HepG2 (cell line): ENCODE results near the gene IRAK2. TPM values are rescaled to one million over a fixed set of nuclear protein-coding genes. Genes with fewer than 3 reads are reported as not detected.
A peak's percentile ranks its signal among the peaks of the same experiment; 100 is the strongest.

ENCODE experiments used
- ATAC-seq: fragments of 200-7000 bp; cut with Tn5 transposase; 3 replicates; pipeline ENCODE4 v1.9.1; 2020; ENCODE audit warnings: mild to moderate bottlenecking, moderate library complexity
- BruUV-seq: library from RNA; stranded (reverse); fragments of 400-500 nt; replicated peaks from 2 replicates; lab custom pipeline; 2021; lab: Mats Ljungman, UMichigan
- CTCF ChIA-PET: fragments of 300-600 bp; formaldehyde crosslinking; extraction: SDS; loops from one replicate; lab custom pipeline; 2021; ENCODE audit warnings: low total read pairs, inconsistent platforms, low intra/inter-chr PET ratio; lab: Yijun Ruan, JAX
- POLR2A ChIA-PET: fragments of 350-600 bp; sonication (Branson Sonifier 250); formaldehyde crosslinking; loops from one replicate; lab custom pipeline; 2020; ENCODE audit warnings: antibody characterized with exemption, inconsistent platforms; lab: Yijun Ruan, JAX
- DNase-seq: peaks from one replicate; pipeline ENCODE4 v3.0.0-alpha.2; 2015; ENCODE audit warnings: low spot score
- FAIRE-seq: peaks from 3 replicates; lab custom pipeline; 2011; peaks lifted over from hg19 to GRCh38; lab: Jason Lieb, UNC
- H2AFZ ChIP-seq: one replicate; pipeline ENCODE4 v1.6.1; 2011; ENCODE audit warnings: low read length, inconsistent platforms
- H3K27ac ChIP-seq: fragments of 300-600 bp; 3 replicates; pipeline ENCODE4 v1.8.0; 2011; ENCODE audit warnings: mixed run types, mild to moderate bottlenecking, mixed read lengths, low read length, inconsistent platforms; ENCODE audit not compliant: insufficient read depth; ENCODE audit errors: extremely low read length
- H3K27me3 ChIP-seq, 2 experiments: fragments of 200-600 bp in 1 of 2; 2 replicates in 1 of 2; 3 replicates in 1 of 2; pipeline versions ENCODE4 v1.6.0 to v1.8.0; 2011; ENCODE audit warnings: low read length in 2 of 2, mild to moderate bottlenecking in 2 of 2, moderate library complexity in 2 of 2, inconsistent platforms in 1 of 2; ENCODE audit not compliant: insufficient read depth in 2 of 2, control insufficient read depth in 1 of 2
- H3K36me3 ChIP-seq, 2 experiments: fragments of 200-600 bp in 1 of 2; replicated peaks in 1 of 2; 2 replicates in 1 of 2; 3 replicates in 1 of 2; pipeline versions ENCODE4 v1.5.1 to v1.8.0; 2011; ENCODE audit warnings: low read length in 2 of 2, inconsistent platforms in 1 of 2; ENCODE audit not compliant: insufficient read depth in 2 of 2, control insufficient read depth in 1 of 2
- H3K4me1 ChIP-seq: 2 replicates; pipeline ENCODE4 v1.5.1; 2012; ENCODE audit warnings: low read length, inconsistent platforms; ENCODE audit not compliant: insufficient read depth
- H3K4me2 ChIP-seq: 2 replicates; pipeline ENCODE4 v1.6.0; 2011; ENCODE audit warnings: low read depth, low read length, inconsistent platforms
- H3K4me3 ChIP-seq, 3 experiments: fragments of 200-600 bp in 1 of 3; sonication (generic), shearing (Covaris generic) in 1 of 3; replicated peaks in 1 of 3; 2 replicates each; pipeline ENCODE4 v1.5.1; 2011 to 2016; ENCODE audit warnings: low read length in 3 of 3, inconsistent platforms in 2 of 3, low read depth in 2 of 3, mild to moderate bottlenecking in 2 of 3, control low read depth in 1 of 3, mixed read lengths in 1 of 3; ENCODE audit not compliant: insufficient read depth in 1 of 3
- H3K79me2 ChIP-seq: one replicate; pipeline ENCODE4 v1.6.1; 2011; ENCODE audit warnings: low read length, inconsistent platforms; ENCODE audit not compliant: insufficient read depth
- H3K9ac ChIP-seq: 2 replicates; pipeline ENCODE4 v1.6.0; 2011; ENCODE audit warnings: mild to moderate bottlenecking, low read depth, low read length, inconsistent platforms; ENCODE audit not compliant: insufficient read depth
- H3K9me3 ChIP-seq: 2 replicates; pipeline ENCODE4 v1.5.1; 2012; ENCODE audit warnings: mild to moderate bottlenecking, low read length
- H4K20me1 ChIP-seq: 2 replicates; pipeline ENCODE4 v1.6.0; 2011; ENCODE audit warnings: inconsistent platforms, mild to moderate bottlenecking, low read length, moderate library complexity; ENCODE audit not compliant: insufficient read depth
- EHMT2 ChIP-seq: fragments of 200-600 bp; sonication (generic); IDR thresholded peaks from 2 replicates; pipeline ENCODE4 v1.7.0; 2017; ENCODE audit warnings: antibody characterized with exemption, low read depth, low read length, borderline replicate concordance
- KLF6 ChIP-seq: IDR thresholded peaks from 2 replicates; pipeline ENCODE4 v1.8.0; 2016; ENCODE audit warnings: missing biosample characterization, missing genetic modification reagents
- MXD4 ChIP-seq: IDR thresholded peaks from 2 replicates; pipeline ENCODE4 v1.6.1; 2016; ENCODE audit warnings: mild to moderate bottlenecking, missing biosample characterization, missing genetic modification reagents
- POLR2A ChIP-seq, 2 experiments: IDR thresholded peaks; 2 replicates each; pipeline ENCODE4 v1.6.1; 2011; ENCODE audit warnings: low read depth in 2 of 2, low read length in 2 of 2, mild to moderate bottlenecking in 1 of 2, moderate library complexity in 1 of 2; ENCODE audit not compliant: insufficient read depth in 1 of 2
- PTBP1 ChIP-seq: fragments of 200-400 bp; formaldehyde crosslinking; IDR thresholded peaks from 2 replicates; pipeline ENCODE4 v1.6.1; 2018; ENCODE audit warnings: low read length, low read depth; ENCODE audit not compliant: poor library complexity, severe bottlenecking
- SAP130 ChIP-seq: IDR thresholded peaks from 2 replicates; pipeline ENCODE4 v1.6.1; 2016; ENCODE audit warnings: low read depth
- TOPORS ChIP-seq: sonication (generic); formaldehyde crosslinking; IDR thresholded peaks from 2 replicates; pipeline ENCODE4 v1.8.0; 2023; ENCODE audit warnings: mild to moderate bottlenecking, missing genetic modification reagents
- ZEB1 ChIP-seq: IDR thresholded peaks from 2 replicates; pipeline ENCODE4 v1.6.1; 2012; ENCODE audit warnings: mild to moderate bottlenecking, low read depth, inconsistent platforms; ENCODE audit not compliant: insufficient replicate concordance
- ZFP36L1 ChIP-seq: sonication (generic); formaldehyde crosslinking; IDR thresholded peaks from 2 replicates; pipeline ENCODE4 v1.8.0; 2022; ENCODE audit warnings: mild to moderate bottlenecking, missing genetic modification reagents, moderate library complexity
- ZNF251 ChIP-seq: sonication (generic); formaldehyde crosslinking; IDR thresholded peaks from 2 replicates; pipeline ENCODE4 v1.9.0; 2021; ENCODE audit warnings: mild to moderate bottlenecking, missing genetic modification reagents
- WGBS: methylation state at CpG from one replicate; pipeline ENCODE4 v1.1.6; 2017; ENCODE audit warnings: low lambda C conversion rate; 5-methylcytosine and 5-hydroxymethylcytosine counted together
- in situ Hi-C: cut with HindIII; loops from 2 replicates; pipeline ENCODE4 v1.10.0; 2017; ENCODE audit warnings: low pct_unique_long_range_greater_than_20kb; ENCODE audit not compliant: extremely low pct_ligation_motif_present
- intact Hi-C: fragments of 100-400 bp; cut with micrococcal nuclease; formaldehyde crosslinking; loops from one replicate; pipeline ENCODE4 v1.10.0; 2022; ENCODE audit not compliant: unreplicated experiment
- polyA plus RNA-seq, 8 experiments: library from polyadenylated mRNA; depleted of rRNA in 3 of 8; stranded (reverse) in 7 of 8; unstranded in 1 of 8; fragments of >200 nt; fragmentation: Illumina TruSeq in 4 of 8; extraction: Trizol in 4 of 8; gene quantifications; 2 replicates each; pipeline versions ENCODE4 v1.2.1 to v1.2.3, GENCODE V29; 2011 to 2016; ENCODE audit warnings: low read depth in 4 of 8, missing spikeins in 1 of 8, mixed read lengths in 1 of 8; ENCODE audit not compliant: insufficient read depth in 1 of 8
- total RNA-seq, 5 experiments: library from RNA; depleted of rRNA; stranded (reverse); fragments of >200 nt; fragmentation: Illumina TruSeq; extraction: Trizol; gene quantifications; 2 replicates each; pipeline ENCODE4 v1.2.3, GENCODE V29; 2016; ENCODE audit warnings: low read depth in 1 of 5
- TF ChIP-seq, protein P1 (sequence below): sonication (generic); formaldehyde crosslinking; IDR thresholded peaks from 2 replicates; pipeline ENCODE4 v1.4.0; 2020; ENCODE audit warnings: low read depth, mild to moderate bottlenecking, missing genetic modification reagents
- TF ChIP-seq, protein P2 (sequence below): sonication (generic); formaldehyde crosslinking; IDR thresholded peaks from 2 replicates; pipeline ENCODE4 v1.8.1; 2023; ENCODE audit warnings: missing genetic modification reagents, inconsistent platforms, borderline replicate concordance
- TF ChIP-seq, protein P3 (sequence below): sonication (generic); formaldehyde crosslinking; IDR thresholded peaks from 2 replicates; pipeline ENCODE4 v1.5.0; 2020; ENCODE audit warnings: missing genetic modification reagents
- TF ChIP-seq, protein P4 (sequence below): sonication (generic); formaldehyde crosslinking; conservative IDR thresholded peaks from 2 replicates; pipeline ENCODE4 v1.4.0; 2020; ENCODE audit warnings: mild to moderate bottlenecking, missing genetic modification reagents, moderate library complexity

IRAK2 gene
- total and polyA plus RNA-seq, 2 of the 13 experiments (the other 11 are each of a cell fraction or from before 2014, with no cell fraction given), result 13.1 to 23.3 TPM

DNA sequence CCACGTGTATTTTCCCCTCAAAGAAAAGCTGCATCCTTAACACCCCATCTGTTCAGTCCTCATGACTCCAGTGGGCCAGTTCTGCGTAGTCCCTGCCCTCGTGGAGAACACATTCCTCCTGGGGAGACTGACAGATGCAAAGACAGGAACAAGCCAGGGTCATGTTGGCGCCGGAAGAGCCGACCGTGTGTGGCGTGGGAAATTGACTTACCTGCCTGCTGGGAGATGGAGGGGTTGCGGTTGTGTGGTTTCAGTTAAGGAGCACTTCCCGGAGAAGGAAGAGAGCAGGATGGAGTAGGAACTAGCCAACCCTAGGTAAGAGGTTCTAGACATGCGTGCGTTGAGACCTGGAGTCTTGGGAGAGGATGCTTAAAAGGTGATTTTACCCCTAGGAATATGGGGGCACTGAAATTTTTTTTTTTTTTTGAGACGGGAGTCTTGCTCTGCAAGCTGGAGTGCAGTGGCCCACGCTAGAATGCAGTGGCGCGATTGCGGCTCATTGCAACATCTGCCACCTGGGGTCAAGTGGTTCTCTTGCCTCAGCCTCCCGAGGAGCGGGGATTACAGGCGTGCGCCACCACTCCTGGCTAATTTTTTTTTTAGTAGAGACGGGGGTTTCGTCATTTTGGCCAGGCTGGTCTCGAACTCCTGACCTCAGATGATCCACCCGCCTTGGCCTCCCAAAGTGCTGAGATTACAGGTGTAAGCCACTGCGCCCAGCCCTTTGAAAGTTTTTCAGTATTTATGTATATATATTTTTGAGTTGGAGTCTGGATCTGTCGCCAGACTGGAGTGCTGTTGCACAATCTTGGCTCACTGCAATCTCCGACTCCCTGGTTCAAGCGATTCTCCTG, 21.8 kb upstream of the IRAK2 start:
- POLR2A ChIA-PET, result interaction anchor here (0.8 to 3.0 kb wide), 6 partner anchors 11 to 210 kb away, joined by 3 to 23 read pairs (median 6); partner anchors contain the start of genes CRELD1 and TATDN2
- TF ChIP-seq SAP130 (CRISPR knock-in tag) (peak; percentile 34; the same call in 1 of the 2 replicates), PTBP1 (no peak), ZNF251 (no peak), EHMT2 (no peak), KLF6 (no peak), MXD4 (no peak), TOPORS (CRISPR knock-in tag) (0 out of 2 replicates have a peak, but pooled peaks have one; percentile 44), ZEB1 (no peak), ZFP36L1 (CRISPR knock-in tag) (no peak), POLR2A (IDR thresholded peaks at IDR 0.05; ENCODE audit: insufficient read depth in 1 of 2, low read depth in 2 of 2, low read length in 2 of 2) (no peak)
- TF ChIP-seq, protein P1, sequence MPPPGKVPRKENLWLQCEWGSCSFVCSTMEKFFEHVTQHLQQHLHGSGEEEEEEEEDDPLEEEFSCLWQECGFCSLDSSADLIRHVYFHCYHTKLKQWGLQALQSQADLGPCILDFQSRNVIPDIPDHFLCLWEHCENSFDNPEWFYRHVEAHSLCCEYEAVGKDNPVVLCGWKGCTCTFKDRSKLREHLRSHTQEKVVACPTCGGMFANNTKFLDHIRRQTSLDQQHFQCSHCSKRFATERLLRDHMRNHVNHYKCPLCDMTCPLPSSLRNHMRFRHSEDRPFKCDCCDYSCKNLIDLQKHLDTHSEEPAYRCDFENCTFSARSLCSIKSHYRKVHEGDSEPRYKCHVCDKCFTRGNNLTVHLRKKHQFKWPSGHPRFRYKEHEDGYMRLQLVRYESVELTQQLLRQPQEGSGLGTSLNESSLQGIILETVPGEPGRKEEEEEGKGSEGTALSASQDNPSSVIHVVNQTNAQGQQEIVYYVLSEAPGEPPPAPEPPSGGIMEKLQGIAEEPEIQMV (CRISPR knock-in tag), result no peak
- TF ChIP-seq, protein P2, sequence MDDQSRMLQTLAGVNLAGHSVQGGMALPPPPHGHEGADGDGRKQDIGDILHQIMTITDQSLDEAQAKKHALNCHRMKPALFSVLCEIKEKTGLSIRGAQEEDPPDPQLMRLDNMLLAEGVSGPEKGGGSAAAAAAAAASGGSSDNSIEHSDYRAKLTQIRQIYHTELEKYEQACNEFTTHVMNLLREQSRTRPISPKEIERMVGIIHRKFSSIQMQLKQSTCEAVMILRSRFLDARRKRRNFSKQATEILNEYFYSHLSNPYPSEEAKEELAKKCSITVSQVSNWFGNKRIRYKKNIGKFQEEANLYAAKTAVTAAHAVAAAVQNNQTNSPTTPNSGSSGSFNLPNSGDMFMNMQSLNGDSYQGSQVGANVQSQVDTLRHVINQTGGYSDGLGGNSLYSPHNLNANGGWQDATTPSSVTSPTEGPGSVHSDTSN (CRISPR knock-in tag), result no peak
- TF ChIP-seq, protein P3, sequence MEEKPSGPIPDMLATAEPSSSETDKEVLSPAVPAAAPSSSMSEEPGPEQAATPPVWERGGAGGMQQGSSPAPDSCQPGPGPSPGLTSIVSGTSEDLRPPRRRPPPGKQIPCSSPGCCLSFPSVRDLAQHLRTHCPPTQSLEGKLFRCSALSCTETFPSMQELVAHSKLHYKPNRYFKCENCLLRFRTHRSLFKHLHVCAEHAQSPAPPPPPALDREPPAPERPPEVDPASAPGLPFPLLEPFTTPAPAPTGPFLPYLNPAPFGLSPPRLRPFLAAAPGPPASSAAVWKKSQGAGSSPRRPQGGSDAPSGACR (CRISPR knock-in tag), result no peak
- TF ChIP-seq, protein P4, sequence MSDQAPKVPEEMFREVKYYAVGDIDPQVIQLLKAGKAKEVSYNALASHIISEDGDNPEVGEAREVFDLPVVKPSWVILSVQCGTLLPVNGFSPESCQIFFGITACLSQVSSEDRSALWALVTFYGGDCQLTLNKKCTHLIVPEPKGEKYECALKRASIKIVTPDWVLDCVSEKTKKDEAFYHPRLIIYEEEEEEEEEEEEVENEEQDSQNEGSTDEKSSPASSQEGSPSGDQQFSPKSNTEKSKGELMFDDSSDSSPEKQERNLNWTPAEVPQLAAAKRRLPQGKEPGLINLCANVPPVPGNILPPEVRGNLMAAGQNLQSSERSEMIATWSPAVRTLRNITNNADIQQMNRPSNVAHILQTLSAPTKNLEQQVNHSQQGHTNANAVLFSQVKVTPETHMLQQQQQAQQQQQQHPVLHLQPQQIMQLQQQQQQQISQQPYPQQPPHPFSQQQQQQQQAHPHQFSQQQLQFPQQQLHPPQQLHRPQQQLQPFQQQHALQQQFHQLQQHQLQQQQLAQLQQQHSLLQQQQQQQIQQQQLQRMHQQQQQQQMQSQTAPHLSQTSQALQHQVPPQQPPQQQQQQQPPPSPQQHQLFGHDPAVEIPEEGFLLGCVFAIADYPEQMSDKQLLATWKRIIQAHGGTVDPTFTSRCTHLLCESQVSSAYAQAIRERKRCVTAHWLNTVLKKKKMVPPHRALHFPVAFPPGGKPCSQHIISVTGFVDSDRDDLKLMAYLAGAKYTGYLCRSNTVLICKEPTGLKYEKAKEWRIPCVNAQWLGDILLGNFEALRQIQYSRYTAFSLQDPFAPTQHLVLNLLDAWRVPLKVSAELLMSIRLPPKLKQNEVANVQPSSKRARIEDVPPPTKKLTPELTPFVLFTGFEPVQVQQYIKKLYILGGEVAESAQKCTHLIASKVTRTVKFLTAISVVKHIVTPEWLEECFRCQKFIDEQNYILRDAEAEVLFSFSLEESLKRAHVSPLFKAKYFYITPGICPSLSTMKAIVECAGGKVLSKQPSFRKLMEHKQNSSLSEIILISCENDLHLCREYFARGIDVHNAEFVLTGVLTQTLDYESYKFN (CRISPR knock-in tag), result no peak

More for the DNA sequence above, 21.8 kb upstream of the IRAK2 start:
- DNase-seq (no peak), ATAC-seq (peak; percentile 23), FAIRE-seq (no peak)
- peaks cover 4 to 12% of the 10 kb centered on the region in 2 experiments; a peak in 3 of 5 replicates for H3K36me3 ChIP-seq
- peaks cover 63% of the 10 kb centered on the region for H3K4me1 ChIP-seq
- H3K27me3 ChIP-seq, result no peaks in the 10 kb centered on the region
- H3K9me3 ChIP-seq, result no peaks in the 10 kb centered on the region
- intact Hi-C loops, result no loop called here
- H2AFZ ChIP-seq, result no peak overlapping the region
- CTCF ChIA-PET, result no interaction called here
- no TSS peak for BruUV-seq
- H3K79me2 ChIP-seq, result peaks cover 49% of the 10 kb centered on the region
- H3K4me3 ChIP-seq, result peak overlapping the region; percentile 57 to 89 (median 66)
- peak overlapping the region; percentile 89 for H3K9ac ChIP-seq
- peak overlapping the region; percentile 98 for H3K4me2 ChIP-seq
- H3K27ac ChIP-seq, result peak overlapping the region; percentile 39
- WGBS, result 39% methylated on average over 29 of the region's 29 CpGs
- H4K20me1 ChIP-seq, result peaks cover 29% of the 10 kb centered on the region
- in situ Hi-C loops, result no loop called here
